ENCODE measurements around the gene IQCF5.
"Not testable (repeated sequence)": the region's sequence is repeated elsewhere in the genome, so short reads cannot be mapped to it uniquely, and the experiment has no call there.

Gene IQCF5

DNA sequence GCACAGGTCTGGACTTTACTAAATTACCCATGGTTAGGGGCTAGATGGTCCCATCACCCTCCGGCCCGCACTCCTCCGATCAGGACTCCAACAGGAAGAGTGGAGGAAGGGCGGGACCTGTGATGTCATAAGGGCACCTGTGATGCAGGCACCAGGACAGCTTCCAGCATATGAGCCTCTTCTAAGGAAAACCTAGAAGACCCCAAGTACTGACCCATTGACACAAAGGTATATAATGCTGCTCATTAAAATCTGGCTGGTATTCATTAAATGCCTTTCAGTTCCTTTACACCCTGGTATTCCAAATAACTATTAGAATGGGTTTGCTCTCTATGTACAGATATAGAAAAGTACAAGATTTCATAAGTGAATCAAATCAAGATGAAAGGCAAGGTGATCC is at the start of gene IQCF5:
IQCF5 (minus strand) TSS at position 101 of the 400 bp plus-strand sequence; CDS start at position 31, 70 bp downstream.
- no peak for DNase-seq (ENCODE audit: low spot score)

DNA sequence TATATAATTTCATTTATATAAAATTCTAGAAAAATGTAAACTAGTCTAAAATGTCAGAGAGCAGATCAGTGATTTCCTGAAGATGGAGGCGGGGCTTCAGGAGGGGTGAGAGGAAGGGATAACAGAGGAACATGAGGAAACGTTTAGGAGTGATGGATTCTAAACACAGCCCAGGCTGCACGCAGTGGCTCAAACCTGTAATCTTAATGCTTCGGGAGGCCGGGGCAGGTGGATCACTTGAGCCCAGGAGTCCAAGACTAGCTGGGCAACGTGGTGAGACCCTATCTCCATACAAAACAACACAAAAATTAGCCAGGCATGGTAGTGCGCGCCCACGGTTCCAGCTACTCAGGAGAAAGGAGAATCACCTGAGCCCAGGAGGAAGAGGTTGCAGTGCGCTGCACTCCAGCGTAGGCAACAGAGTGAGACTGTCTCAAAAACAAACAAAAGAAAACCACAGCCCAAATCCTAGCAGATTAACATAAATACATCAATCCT is 45.7 kb upstream of the IQCF5 start:
- no peak for DNase-seq (ENCODE audit: low spot score)

DNA sequence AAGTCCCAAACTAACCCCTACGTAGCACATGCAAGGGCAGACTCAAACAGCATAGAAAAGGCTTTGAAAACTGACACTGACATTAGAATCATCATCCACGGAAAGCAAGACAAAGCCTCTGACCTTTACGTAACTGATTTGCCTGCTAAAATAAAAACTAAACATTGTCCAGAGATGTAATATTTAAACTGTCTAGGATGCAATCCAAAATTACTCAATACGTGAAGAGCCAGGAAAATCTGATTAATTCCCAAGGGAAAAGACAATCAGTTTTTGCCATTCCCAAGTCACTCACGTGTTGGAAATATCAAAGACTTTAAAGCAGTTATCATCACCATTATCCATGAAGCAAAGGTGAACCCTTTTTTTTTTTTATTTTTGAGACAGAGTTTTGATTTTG is 41.0 kb upstream of the IQCF5 start:
- no peak for DNase-seq (ENCODE audit: low spot score)

DNA sequence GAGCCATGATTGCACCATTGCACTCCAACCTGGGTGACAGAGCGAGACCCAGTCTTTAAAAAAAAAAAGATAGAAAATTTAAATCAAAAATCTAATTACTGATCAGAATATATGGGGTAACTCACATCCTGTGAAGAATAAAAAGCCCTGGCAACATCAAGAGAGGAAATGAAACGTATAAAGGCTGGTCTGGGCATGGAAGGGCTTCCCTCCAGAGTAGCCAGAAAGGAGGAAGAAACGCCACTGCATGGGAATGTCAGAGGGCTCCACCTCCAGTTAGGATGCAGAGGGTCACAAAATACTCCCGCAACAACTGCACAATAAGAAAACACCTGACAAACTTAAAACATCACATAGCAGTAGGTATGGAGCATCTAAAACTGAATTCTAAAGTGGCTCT is 32.6 kb upstream of the IQCF5 start:
- no peak for DNase-seq (ENCODE audit: low spot score)

DNA sequence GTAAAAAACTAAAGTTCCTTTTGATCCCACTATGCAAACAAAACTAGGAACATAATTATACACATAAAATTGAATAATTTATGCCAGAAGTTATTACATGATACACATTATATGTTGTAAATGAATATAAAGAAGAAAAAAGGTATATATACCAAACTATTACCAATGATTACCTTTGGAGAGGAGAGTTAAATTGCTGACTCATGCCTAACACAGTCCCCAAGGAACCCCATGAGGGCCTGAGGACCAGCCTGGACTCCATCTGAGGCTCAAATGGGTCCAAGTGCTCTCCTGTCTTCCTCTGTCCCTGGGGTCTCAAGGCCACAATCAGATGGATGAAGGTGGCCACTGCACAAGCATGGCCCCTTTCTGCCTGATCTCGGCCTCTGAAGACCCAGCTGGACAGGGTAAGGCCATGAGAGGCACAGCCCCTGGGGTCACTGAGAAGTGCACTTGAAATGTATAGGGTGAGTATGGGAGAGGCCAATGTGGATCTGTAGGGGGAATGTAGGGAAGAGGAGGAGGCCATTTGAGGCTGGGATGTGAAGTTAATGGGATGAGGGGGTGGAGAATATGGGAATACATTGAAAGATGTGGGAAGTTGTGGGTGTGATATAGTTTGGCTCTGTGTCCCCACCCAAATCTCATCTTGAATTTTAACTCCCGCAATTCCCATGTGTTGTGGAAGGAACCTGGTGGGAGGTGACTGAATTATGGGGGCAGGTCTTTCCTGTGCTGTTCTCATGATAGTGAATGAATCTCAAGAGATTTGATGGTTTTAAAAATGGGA is 28.8 kb upstream of the IQCF5 start:
- DNase-seq (ENCODE audit: low spot score): no peak

DNA sequence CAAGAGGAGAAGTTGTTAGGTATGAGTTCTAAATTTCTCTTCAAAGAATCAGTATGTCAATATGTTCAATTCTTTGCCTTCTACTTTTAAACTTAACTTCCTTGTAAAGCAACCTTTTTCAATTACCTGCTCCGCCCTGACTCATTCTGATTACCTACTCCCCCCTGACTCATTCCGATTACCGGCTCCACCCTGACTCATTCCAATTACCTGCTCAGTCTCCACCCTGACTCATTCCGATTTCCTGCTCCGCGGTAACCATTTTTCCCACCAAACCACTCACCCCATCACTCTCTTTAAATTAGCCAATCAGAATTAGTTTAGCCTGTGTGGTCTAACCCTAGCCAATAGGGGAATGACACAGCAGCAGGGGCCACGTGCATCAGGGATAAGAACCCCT is 27.0 kb upstream of the IQCF5 start:
- DNase-seq (ENCODE audit: low spot score): peak; percentile 88

DNA sequence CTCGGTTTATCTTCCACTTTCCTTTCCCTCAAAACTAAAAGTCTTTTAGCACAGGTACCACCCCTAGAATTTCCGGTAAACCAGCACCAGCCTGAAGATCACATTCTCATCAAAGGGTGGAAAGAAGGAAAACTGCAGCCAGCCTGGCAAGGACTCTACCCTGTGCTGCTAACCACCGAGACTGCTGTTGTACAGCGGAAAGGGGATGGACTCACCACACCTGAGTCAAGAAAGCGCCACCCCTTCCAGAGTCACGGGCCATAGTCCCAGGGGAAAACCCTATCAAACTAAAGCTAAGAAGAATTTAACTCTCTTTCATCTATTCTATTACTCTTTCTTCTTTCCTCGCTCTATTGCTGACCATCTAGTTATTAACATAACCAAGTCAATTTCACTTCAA is 24.6 kb upstream of the IQCF5 start:
- not testable (repeated sequence) for DNase-seq (ENCODE audit: low spot score)

DNA sequence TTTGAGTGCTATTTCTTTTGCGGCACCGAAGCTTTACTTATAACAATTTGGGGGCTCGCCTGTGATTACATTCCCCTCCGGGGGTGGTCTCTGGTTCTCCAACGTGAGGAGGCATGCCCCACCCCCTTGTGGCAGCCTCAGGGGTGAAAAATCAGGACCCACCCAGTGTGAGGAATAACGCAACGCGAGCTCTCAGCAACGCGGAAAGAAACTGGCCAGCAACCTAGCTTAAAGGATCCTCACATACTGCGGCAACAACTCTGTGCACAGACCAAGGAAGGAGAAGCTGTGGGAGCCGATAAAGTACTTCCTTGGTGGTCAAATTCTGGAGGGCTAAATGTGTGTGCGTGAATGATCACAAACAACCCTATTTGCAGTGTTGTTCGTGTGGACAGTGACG is 22.0 kb upstream of the IQCF5 start:
- no peak for DNase-seq (ENCODE audit: low spot score)

DNA sequence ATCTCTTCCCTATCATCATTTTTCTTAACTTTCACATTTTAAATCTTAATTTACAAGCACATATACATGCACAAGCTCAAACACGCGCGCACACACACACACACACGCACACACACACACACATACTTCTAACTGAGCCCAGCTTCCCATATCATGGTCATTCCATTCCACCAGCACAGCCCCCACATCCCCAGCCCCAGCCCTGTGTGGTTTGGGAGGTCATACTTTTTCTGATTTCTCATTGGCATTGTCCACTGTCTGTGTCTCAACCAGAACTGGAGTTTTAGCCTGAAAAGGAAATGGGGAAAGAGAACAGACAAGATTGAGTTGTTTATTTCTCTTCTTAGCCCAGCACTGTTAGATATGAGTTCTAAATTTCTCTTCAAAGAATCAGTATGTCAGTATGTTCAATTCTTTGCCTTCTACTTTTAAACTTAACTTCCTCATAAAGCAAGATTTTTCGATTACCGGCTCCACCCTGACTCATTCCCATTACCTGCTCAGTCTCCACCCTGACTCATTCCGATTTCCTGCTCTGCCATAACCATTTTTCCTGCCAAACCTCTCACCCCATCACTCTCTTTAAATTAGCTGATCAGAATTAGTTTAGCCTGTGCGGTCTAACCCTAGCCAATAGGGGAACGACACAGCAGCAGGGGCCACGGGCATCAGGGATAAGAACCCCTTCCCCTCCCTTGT is 21.4 kb upstream of the IQCF5 start:
- peak; percentile 21 for DNase-seq (ENCODE audit: low spot score)

DNA sequence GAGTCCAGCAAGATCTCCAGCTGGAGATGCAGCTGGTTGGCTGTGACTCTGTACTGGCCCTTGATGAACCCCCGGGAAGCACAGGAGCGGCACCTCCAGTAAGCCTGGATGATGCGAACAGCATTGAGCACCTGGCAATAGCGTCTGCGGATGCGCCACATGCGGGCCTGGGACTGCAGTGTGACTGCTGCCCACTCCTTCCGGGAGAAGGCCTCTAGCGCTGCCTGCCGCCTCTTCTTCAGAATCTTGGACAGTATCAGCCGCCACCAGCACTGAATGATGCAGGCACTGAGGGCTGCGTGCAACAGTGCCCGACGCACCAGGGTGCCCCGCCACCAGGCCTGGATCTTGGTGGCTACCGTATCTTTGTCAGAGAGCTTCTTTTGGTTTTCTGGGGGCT is 19.5 kb upstream of the IQCF5 start:
- DNase-seq (ENCODE audit: low spot score): no peak

DNA sequence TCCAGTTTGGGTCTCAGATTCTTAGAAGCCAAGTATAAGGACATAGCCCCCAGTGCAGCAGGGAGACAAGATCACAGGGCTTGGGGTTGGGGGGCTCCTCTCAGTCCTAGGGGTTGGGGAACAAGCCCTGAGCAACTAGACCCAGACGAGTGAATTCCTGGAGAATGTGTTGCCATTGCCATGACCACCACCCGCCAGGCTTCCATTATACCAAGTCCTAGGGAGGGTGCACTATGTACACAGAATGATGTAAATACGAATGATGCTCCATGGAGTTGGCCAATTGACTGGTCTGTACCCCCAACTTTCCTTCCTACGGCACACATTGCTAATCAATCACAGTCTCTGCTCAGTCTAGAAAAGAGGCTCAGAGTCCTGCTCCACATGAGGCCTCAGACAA is 19.0 kb upstream of the IQCF5 start:
- no peak for DNase-seq (ENCODE audit: low spot score)

DNA sequence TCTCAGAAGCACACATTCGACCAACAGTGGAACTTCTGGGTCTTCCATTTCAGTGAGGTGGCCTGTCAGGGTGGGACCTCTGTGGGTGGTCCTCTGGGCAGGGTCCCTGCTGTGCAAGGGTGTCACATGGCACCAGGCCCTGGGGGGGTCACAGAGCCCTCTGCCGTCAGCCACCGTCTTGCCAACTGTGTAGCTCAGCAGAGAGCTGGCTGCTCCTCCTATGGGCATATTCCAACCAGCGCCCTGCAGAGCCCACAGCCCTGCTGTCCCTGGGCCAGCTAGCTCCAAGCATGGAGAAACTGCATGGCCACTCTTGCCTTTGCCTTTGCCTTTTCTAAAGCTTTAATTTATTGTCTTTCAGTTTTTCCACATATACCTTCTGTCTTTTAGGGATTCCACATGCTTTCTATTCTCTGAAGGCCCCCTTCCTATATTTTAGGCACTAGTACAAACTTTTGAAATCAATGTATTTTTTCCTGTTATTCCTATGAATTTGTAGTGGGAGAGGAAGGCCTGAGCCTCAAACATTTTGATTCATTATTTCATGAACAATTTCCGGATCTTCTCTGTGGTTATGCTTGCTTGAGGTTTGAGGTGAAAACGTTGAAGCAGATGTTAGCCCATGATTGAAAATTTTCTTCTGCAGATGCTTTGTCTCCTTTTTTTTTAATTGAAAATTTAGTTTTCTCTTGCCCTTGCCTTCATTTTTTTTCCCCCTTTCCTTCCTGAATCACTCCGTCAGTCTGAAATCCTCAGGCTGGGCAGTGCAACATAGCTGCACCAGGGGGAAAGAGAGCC is 16.0 kb upstream of the IQCF5 start:
- no peak for DNase-seq (ENCODE audit: low spot score)

DNA sequence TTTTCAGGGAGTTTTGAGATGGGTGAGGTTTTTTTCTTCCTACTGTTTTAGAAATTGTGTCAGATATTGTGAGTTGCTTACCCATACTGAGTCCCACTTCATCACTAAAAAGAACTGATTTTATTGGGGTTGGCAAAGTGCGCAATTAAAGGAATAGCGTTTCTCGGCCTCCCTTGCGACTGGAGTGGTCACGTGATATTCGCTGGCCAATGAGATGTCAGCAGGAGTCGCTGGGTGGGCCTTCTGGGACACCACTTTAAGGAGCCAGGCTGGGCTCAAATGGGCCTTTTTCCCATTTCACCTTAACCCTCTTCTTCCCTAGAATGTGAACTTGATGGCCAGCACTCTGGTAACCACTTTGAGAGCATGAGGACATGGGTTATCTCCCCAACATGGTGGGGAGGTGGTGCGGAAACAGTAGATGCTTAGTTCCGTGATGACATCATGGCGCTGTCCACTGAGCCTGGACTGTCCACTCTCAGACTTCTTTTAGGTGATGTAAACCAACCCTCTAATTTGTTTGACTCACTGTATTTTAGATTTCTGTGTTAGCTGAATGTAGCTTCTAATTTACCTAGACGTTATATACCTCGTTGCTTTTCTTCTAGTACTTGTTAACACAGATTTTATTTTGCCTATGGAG is 13.2 kb upstream of the IQCF5 start:
- no peak for DNase-seq (ENCODE audit: low spot score)

DNA sequence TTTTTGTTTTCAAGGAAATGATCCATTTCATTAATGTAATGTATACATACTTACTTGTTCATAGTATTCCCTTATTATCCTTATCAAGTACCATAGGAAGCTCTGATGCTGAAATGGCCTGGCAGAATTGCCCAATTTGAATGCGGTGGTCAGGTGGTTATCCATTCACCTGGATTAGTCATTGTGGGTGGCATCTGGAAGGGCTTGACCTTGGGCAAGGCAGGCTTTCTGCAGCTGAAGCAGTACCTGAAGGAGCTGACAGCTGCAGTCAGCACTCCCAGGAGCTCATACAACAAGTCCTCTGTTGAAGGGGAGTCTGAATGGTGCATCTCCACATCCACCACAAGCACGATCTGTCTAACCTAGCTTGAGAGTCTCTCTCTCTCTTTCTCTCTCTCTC is 12.2 kb upstream of the IQCF5 start:
- DNase-seq (ENCODE audit: low spot score): peak; percentile 78

DNA sequence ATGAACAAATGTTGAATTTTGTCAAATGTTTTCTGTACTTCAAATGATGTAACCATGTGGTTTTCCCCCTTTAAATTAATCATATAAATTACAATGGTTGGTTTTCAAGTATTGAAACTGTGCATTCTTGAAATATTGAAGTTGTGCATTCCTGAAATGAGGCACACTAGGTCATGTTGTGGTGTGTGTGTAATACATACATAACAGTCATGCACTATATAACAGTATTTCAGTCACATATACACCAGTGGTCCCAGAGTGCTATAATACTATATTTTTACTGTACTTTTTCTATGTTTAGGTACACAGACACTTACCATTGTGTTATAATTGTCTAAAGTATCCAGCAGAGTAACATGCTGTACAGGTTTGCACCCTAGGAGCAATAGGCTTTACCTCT is 11.0 kb upstream of the IQCF5 start:
- DNase-seq (ENCODE audit: low spot score): no peak

DNA sequence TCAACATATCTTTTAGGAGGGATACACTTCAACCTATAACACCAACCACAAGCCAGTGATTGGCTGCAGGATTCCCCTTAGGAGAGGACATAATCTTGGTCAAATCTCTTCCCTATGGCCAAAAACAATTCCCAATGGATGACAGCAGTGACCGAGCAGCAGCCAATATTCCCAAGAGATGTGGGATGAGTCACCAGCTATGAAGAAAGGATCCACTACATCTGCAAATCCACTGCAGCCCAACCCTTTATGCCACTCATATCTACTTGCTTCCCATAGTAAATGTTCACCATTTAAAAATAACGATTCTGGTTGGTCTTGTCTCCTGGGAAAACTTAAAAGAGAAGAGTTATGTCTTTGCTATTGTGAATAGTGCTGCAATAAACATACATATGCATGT is 4.5 kb upstream of the IQCF5 start:
- DNase-seq (ENCODE audit: low spot score): no peak

DNA sequence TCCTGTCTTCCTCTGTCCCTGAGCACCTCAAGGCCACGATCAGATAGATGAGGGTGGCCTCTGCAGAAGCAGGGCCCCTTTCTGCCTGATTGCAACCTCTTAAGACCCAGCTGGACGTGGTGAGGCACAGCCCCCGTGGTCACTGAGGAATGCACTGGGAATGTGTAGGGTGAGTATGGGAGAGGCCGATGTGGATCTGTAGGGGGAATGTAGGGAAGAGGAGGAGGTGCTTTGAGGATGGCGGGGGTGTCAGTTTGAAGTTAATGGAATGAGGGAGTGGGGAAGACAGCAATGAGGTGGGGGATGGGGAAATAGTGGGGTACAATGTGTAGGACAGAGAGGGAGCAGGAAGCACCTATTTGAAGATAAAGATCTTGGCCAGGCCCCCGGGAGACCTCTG is 785 bp upstream of the IQCF5 start:
- DNase-seq (ENCODE audit: low spot score): no peak

DNA sequence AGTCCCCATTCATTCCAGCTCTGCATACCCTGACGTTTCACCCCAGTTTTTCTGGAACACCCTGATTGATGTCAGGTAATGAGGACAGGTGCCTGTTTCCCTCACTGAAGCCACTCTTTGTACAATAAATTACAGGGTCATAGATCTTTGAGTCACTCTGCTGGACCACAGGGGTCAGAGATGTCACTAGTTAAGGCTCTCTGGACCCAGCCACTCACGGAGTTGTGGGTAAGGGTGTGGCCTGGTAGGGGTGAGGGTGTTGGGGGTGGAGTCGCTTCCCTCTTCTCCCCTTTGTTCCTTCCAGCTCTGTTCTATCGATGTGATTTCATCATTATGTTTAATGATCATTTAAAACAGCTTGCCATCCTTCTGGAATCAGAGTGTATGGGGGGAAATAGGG is 512 bp downstream of the IQCF5 start:
- peak; percentile 4 for DNase-seq (ENCODE audit: low spot score)

DNA sequence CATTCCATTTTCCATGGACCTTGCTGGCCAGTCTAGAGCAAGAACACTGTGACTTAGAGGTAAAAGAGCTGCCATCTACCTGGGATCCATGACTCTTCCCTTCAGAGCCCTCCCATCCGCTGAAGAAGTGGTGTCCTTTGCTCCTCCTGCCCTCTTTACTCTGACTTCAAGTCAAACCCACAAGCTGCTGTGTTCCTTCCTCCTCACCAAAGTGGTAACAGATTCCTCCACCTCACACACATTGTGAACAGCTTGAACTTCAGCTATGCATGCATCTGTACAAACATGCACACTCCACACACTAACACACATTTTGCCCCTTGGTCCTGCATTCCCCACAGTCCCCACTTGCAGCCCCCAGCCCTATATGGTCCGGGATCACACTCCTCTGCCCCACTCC is 990 bp downstream of the IQCF5 start:
- no peak for DNase-seq (ENCODE audit: low spot score)

DNA sequence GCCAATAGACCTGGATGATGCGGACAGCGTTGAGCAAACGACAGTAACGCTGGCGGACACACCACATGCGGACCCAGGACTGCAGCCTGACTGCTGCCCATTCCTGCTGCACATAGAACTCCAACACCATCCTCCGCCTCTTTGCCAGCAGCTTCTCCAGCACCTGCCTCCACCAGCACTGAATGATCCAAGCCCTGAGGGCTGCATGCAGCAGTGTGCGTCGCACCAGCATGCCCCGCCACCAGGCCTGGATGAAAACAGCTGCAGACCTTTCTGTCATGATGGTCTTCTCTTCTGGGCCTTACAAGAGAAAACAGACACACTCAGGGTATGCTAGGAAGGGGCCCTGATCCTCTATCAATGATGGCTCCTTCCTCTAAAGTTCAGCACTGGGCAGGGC is 1.5 kb downstream of the IQCF5 start:
- no peak for DNase-seq (ENCODE audit: low spot score)

DNA sequence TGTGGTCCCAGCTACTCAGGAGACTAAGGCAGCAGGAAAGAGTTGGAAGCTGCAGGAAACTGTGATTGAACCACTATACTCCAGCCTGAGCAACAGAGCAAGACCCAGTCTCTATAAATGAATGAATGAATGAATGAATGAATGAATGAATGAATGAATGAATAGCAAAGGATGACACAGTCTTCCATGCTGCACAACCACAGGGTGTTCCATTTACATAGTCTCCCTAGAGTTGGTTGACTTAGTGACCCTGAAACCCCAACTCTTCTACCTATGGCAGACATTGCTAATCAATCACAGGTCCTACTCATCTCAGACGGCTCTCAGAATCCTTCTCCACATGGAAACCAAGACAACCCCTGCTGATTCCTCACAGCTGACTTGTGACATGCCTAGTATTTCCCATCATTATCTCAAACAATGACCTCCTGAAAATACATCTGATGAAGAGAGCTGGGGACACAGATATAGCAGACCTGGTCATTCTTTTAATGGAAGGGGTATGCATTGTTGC is 2.1 kb downstream of the IQCF5 start:
- DNase-seq (ENCODE audit: low spot score): no peak

DNA sequence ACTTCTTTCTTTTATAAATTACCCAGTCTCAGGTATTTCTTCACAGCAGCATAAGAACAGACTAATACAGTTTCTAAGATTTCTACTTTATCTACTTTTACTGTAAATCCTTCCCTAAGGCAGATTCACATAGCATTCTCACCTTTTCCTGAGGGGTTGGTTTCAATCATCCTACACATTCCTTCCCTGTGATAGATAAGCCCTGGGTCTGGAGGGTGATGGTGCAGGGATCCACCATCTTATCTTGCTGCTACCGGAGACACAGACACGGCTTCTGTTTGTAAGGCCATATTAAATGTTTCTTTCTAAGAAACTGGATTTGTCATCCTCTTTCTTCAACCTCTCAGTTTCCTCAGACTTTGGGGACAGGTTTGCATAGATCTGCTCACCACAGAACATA is 6.1 kb downstream of the IQCF5 start:
- DNase-seq (ENCODE audit: low spot score): no peak

Data from kidney tubule cell (primary cell).